Measurements from ENCODE around the gene RPL37. TPM values are rescaled to one million over a fixed set of nuclear protein-coding genes. Genes with fewer than 3 reads are reported as not detected.

Gene RPL37
- total and polyA plus RNA-seq, 9 of the 15 experiments (the other 6 are each of a cell fraction or from before 2014, with no cell fraction given): 2,342 to 7,963 (median 4,091) TPM

GRCh38 chr5:40798012-40798800 lies 36.8 kb downstream of the RPL37 start, which contains the start of gene PRKAA1 (continued):
- TF ChIP-seq FOSL1 (tag; conservative IDR thresholded peaks at IDR 0.05) (0 out of 2 replicates have a peak, but pooled peaks have one; percentile 8), ZBTB5 (IDR thresholded peaks at IDR 0.05) (peak; percentile 78; the same call in 1 of the 2 replicates), ARID4B (CRISPR knock-in tag; IDR thresholded peaks at IDR 0.05) (peak; percentile 75), ETV6 (IDR thresholded peaks at IDR 0.05; ENCODE audit: borderline replicate concordance in 1 of 2, low read depth in 2 of 2, low read length in 1 of 2) (0 out of 4 replicates have a peak, but pooled peaks of 1 of the 2 experiments have one; percentile 12), ETV6 (CRISPR knock-in tag; IDR thresholded peaks at IDR 0.05; ENCODE audit: borderline replicate concordance) (0 out of 2 replicates have a peak, but pooled peaks have one; percentile 30), HDAC1 (IDR thresholded peaks at IDR 0.05) (peak in 1 of 2 experiments; percentile 59; a peak in 2 of 4 replicates), MTA3 (IDR thresholded peaks at IDR 0.05; ENCODE audit: borderline replicate concordance) (peak; percentile 70; the same call in 1 of the 2 replicates), MBD2 (IDR thresholded peaks at IDR 0.05; ENCODE audit: borderline replicate concordance, low read depth) (peak; percentile 42; the same call in 1 of the 2 replicates), SMARCA5 (IDR thresholded peaks at IDR 0.05) (no peak), DPF2 (IDR thresholded peaks at IDR 0.05) (peak; percentile 68), ZNF280A (IDR thresholded peaks at IDR 0.05; ENCODE audit: low read depth, partially characterized antibody) (no peak), TAF1 (IDR thresholded peaks at IDR 0.05; ENCODE audit: control insufficient read depth, extremely low read depth, insufficient read depth, low read length, severe bottlenecking) (peak; percentile 96), ZNF277 (CRISPR knock-in tag; IDR thresholded peaks at IDR 0.05; ENCODE audit: borderline replicate concordance) (no peak), FOXM1 (IDR thresholded peaks at IDR 0.05; ENCODE audit: low read depth) (0 out of 2 replicates have a peak, but pooled peaks have one; percentile 27), FOXM1 (CRISPR knock-in tag; IDR thresholded peaks at IDR 0.05; ENCODE audit: low read depth) (no peak), SMARCB1 (IDR thresholded peaks at IDR 0.05; ENCODE audit: insufficient read length, low read depth) (no peak)
